Measurements from ENCODE around the gene ATL3.
"Not testable (repeated sequence)": the region's sequence is repeated elsewhere in the genome, so short reads cannot be mapped to it uniquely, and the experiment has no call there.

ATL3 gene, protein sequence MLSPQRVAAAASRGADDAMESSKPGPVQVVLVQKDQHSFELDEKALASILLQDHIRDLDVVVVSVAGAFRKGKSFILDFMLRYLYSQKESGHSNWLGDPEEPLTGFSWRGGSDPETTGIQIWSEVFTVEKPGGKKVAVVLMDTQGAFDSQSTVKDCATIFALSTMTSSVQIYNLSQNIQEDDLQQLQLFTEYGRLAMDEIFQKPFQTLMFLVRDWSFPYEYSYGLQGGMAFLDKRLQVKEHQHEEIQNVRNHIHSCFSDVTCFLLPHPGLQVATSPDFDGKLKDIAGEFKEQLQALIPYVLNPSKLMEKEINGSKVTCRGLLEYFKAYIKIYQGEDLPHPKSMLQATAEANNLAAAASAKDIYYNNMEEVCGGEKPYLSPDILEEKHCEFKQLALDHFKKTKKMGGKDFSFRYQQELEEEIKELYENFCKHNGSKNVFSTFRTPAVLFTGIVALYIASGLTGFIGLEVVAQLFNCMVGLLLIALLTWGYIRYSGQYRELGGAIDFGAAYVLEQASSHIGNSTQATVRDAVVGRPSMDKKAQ

DNA sequence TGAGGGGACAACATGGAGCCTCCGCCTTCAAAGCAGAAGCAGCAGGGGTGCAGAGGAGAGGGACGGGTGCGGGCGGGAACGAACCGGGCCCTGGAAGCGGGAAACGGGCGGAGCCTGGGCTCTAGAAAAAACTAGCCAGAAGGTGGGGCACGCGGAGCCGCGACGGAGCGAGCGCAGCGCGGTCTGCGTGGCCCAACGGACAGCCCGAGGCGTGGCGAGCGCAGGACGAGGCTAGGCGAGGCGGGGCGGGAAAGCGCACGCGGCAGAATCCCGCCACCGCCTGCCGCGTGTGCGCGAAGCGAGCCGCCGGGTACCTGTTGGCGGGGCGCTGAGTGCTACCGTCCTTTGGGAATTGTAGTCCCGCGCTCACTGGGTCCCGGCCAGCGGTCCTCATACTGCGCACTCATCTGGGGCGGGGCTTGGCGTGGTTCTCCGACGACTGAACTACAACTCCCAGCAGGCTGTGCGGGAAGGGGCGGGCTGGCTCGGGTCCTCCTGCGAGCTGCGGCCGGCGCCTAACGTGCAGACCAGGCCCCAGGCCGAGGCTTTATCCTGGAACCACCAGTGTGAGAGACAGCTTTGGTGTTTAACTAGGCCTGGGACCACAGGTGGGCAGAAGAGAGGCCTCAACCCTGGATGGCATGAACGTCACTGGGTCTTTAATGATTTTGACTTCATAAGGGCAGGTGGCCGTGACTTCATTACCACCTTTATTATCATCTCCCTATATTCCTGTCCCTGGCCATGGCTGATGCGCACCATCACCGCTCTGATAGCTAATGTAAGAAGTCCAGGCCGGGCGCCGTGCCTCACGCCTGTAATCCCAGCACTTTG lies at the start of gene ATL3:
Gene ATL3 (minus strand): TSS at position 55 of the 834 bp plus-strand sequence. CDS start 41 bp downstream, at position 14.
- peak; percentile 96 for DNase-seq

DNA sequence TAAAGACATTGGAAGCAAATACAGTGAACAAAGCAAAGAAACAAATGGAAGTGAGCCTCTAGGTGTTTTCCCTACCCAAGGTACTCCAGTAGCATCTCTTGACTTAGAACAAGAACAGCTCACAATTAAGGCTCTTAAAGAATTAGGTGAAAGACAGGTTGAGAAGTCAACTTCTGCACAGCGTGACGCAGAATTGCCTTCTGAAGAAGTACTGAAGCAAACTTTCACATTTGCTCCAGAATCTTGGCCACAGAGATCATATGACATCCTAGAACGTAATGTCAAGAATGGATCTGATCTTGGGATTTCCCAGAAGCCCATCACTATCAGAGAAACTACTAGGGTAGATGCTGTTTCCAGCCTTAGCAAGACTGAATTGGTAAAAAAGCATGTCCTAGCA lies 49.4 kb upstream of the ATL3 start:
- no peak for DNase-seq

- no peak for DNase-seq
Observed at GRCh38 chr11:63719987-63720386, 48.8 kb upstream of the ATL3 start.

GRCh38 chr11:63719001-63719400 lies 47.8 kb upstream of the ATL3 start:
- no peak for DNase-seq

GRCh38 chr11:63716046-63716445 lies 44.9 kb upstream of the ATL3 start:
- DNase-seq = no peak

- DNase-seq = no peak
Observed at GRCh38 chr11:63713766-63714165, 42.6 kb upstream of the ATL3 start.

- DNase-seq = no peak
Observed at GRCh38 chr11:63711838-63712237, 40.7 kb upstream of the ATL3 start.

DNA sequence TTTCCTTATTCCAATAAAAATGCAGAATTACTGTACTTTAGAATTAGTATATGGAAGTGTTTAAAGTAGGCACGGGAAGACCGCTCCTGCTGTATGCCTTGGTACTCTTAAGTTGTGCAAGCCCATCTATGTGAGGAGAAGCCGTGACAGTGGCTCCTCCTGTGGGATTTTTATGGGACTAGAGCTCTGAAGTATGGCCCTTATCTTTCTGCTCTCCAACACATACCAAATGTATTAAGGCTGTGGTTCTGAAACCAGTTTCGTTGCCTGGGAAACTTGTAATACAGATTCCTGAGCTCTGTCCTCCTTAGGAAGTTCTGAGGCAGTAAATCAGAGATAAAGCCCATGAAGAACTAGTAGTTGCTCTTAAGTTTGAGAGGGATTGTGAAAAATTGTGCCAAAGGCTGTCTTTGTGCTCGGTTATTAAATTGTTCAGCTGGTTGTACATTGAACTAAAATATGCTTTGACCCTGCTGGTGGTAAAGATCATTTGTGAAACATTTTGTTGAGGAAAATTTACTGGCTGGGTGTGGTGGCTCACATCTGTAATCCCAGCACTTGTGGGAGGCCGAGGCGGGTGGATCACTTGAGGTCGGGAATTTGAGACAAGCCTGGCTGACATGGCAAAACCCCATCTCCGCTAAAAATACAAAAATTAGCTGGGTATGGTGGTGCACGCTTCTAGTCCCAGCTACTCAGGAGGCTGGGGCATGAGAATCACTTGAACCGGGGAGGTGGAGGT lies 39.5 kb upstream of the ATL3 start:
- DNase-seq = no peak

DNA sequence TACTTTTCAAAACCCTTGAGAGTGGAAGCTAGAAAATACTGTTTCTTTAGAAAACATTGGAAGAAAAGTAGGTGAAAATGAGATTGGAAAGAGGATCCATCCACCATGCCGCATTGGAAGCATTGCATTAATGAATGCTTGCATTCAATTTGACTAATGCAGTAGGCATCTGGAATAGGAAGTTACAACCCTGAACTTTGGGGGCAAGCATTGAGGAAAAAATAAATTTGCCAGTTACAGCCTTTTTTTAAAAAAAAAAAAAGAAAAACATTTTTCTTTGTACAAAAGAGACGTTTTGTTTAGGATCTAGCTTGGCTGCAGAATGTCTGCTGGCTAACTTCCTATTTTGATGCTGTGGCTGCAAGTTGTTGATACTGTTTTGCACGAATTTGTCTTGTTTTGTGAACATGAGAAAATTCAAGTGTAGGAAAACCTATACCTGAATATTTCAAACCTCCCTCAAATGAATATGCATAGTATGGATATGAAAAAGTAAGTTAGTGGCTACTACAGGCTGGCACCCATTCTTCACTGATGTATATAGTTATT lies 38.2 kb upstream of the ATL3 start:
- DNase-seq = no peak

GRCh38 chr11:63708764-63709163 lies 37.6 kb upstream of the ATL3 start:
- DNase-seq = no peak

DNA sequence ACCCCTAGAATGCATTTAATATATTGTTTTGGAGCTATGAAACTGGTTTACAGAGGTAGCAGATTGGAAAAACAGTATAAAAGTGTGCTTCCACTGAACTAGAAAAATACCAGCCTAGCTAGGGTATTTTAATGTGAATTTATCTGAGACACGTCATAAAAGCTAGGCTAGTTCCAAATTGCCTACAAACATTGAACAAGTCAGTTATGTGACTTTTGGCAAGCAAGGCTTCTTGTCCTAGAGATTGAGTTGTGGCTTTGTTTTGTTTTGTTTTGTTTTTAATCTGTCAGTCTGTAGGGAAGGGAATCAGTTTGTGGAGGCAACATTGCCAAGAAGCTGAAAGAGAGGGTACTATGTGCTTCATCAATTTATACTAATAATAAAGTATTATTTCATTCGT lies 34.4 kb upstream of the ATL3 start:
- DNase-seq = no peak

DNA sequence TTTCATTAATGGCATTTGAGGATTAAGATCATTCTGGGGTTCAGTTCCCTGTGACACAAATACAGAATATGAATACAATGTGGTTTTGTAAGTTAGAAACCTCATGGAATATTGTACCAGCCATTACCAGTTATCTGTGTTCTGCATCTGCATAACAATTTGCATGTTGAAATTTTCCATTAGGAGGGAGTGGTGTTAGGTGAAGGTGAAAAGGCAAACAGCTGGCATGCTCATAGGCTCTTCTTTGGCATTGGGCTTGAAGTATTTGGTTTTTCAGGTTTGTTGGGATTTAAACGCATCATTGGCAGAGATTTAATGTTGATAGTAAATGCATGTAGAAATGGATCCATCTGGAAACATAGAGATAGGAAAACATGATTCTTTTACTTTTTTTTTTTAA lies 28.7 kb upstream of the ATL3 start:
- DNase-seq = no peak

- DNase-seq = no peak
Observed at GRCh38 chr11:63698976-63699733, 28.0 kb upstream of the ATL3 start.

DNA sequence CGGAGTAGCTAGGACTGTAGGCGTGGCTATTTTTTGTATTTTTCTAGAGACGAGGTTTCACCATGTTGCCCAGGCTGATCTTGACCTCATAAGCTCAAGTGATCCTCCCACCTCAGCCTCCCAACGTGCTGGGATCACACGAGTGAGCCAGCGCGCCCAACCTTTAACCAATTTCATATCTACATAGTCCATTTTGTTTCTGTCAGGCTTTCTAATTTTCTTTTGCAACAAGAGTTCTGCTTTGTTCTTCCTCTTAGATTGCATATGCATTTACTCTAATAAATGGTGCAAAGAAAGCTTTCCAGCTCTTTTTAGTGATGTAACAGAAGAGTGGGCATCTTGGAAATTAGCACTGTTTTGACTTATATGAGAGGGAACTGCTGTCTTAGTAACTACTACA lies 23.4 kb upstream of the ATL3 start:
- no peak for DNase-seq

- DNase-seq = no peak
Observed at GRCh38 chr11:63687845-63688244, 16.7 kb upstream of the ATL3 start.

- DNase-seq = no peak
Observed at GRCh38 chr11:63686926-63687325, 15.8 kb upstream of the ATL3 start.

GRCh38 chr11:63685158-63685721 lies 14.1 kb upstream of the ATL3 start:
- not testable (repeated sequence) for DNase-seq

DNA sequence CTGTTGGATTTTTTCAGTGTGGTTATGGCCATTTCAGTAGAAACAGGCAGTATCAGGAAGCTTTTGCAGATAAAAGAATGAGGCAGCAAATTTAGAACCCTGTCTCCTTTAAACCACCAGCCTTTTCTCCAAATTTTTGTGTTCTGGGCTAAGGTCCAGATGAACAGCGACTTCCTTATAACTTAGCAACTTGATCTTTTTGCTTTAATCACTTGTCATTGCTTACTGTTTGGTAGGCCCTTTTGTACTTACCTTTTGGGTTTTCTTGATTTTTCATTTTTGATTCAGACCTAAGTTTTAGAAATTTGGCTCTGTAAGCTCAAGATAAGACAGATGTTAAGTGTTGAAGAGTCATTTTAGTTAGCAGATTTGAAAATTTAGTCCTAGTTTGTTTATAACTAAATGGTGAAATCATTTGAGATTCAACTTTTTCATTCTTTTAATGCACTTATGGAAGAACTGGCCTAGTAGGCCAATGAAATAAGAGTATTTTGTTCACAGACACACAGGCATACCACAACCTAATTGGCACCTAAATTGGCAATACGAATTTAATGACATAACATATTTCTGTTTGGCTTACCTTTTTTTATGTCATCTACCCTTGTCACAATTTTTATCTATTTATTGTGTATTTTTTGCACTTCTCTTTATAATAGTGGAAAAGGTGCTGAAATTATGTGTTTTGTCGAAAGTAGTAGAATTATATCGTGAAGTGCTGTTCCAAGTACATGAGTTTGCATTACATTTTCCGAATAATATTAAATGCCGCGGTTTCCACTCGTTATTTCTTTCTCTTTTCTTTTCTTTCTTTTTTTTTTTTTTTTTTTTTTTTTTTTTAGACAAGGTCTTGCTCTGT lies 12.2 kb upstream of the ATL3 start:
- no peak for DNase-seq

GRCh38 chr11:63682066-63683021 lies 11.2 kb upstream of the ATL3 start:
- DNase-seq = no peak

Measured in activated T-cell treated with anti-CD3 and anti-CD28 coated beads for 4 hours (primary cell).